Stimulated activated CD4-positive, alpha-beta T cell treated with anti-CD3 and anti-CD28 coated beads, Interleukin-12 subunit alpha, Interleukin-12 subunit beta, amount 100 ng/mL, for 24 hours (primary cell): ENCODE measurements around the gene SMPX.

Source experiments
- DNase-seq, 2 experiments: peaks; one replicate each; pipeline ENCODE4 v3.0.0-alpha.2; 2020; ENCODE audit warnings: low read depth in 2 of 2

SMPX gene

DNA sequence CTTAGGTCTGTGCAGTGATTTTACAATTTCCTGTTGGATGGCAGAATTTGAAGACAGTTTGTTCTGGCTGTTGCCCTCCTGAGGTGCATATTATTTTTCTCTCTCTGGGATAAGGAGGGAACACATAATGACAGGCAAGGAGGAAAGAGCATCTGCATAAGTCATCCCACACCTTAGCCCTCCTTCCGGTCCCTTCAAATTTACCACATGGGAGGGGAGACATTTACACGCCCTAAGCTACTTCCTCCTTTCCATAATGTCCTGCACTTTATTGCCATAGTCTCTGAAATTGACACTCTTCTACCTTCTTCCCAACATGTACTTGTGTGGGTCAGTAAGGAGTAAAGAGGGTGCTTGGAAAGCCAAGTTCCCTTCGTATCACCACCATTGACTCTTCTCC lies 13.9 kb downstream of the SMPX start:
- no peak for DNase-seq

- no peak for DNase-seq
Observed at GRCh38 chrX:21741869-21742701, 15.8 kb downstream of the SMPX start.

GRCh38 chrX:21741364-21741763 lies 16.6 kb downstream of the SMPX start:
- no peak for DNase-seq

DNA sequence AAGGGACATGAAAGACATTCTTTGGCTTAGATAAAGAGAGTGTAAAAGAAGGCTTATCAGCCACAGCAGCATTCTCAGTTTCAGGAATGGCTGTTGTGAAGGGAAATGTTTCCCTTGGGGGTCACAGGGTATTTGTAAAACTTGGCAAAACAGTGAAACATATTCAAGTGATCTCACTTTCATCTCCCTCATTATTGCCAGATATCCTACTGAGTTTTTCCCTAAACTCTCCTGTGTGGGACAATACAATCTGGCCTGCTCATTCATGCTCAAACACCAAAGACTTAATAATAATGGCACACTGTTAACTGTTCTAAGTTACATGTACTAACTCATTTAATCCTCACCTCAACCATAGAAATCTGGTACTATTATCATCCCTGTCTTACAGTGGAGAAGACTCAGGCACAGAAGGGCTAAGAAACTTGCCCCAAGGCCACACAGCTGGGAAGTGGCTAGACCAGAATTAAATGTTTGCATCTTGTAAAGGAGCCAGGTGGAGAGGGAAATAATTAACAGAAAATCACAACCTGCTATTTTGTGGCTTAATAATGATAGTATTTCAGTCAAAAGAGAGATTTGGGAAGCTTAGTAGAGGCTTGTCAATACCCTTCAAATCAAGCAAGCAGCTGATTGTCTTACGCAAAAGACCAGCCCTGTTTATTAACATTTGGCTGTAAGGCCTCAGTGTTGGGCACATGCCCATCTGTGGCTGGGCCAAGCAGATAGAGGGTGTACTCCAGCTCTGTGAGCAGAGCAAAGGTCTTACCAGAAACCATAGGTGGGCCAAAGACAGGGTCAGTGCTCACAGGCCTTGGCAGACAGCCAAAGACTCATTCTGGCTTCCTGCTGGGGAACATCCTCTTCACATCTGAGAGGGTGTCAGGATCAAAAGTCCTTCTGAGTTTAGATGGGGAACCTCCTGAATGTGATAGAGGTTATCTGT lies 17.3 kb downstream of the SMPX start:
- DNase-seq = no peak

DNA sequence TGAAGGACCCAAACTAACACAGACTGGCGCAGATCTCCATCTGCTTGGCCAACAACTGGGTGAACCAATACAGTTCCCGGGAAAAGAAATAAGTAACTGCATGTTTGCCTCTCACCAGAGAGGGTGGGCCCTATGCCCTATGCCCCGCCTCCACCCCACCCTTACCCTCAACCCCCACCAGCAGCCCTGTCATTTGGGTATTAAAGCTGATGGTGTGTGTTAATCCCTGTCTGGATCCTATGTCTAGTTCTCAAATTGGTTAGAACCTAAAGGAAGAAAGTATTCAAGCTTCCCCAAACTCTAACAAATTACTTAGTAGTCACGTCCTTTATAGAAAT lies 19.0 kb downstream of the SMPX start:
- no peak for DNase-seq

- no peak for DNase-seq
Observed at GRCh38 chrX:21738210-21738949, 19.5 kb downstream of the SMPX start.

- no peak for DNase-seq
Observed at GRCh38 chrX:21735768-21736127, 22.2 kb downstream of the SMPX start.

DNA sequence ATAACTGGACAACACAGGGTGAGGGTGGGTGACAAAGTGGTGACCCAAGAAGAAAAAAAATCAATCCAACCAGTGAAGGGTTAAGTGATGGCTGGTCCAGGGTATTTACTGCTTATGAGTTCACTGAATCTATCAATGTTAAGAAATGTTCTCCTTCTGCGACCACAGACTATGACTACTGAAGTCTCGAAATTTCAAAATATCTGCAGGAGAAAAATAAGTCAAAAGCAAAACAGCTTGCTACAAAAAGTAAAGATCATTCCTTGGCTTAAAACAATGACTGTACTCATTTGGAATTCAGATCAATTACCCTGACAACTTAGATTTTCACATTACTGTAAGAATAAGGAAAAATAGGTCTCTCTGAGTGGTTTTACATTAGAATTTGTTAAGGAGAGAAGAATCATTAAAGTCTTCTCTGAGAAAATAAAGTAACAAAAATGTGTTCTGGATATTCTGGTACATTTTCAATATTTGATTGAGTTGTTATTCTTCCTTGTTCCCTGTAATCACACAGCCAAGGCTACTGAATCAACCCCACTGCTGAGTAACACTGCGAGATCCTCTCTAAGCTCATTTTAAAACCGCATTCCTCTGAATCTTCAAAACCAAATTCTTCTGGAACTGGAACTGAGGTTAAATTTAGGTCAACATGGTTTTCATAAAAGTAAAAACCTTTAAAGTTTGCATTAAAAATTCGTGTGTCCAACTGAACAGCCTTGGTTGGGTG lies 22.7 kb downstream of the SMPX start:
- no peak for DNase-seq

DNA sequence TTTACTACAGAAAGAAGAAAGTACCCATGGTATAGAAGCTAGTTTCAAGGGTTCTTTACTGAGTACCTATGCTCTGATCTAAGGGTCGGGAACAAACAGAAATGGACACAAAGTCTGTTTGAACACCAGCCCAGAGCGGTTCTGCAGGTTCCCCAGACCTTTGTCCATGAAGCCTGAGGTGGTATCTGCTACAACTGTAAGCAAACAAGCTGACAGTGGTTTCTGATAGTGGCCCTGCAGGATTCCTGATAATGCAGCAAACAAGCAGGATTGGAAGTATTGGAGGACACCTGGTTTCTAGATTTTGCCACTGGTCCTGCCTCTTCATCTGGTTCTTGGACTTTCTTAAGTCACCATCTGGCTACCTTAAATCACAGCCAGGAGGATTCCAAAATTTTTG lies 23.7 kb downstream of the SMPX start:
- DNase-seq = no peak

DNA sequence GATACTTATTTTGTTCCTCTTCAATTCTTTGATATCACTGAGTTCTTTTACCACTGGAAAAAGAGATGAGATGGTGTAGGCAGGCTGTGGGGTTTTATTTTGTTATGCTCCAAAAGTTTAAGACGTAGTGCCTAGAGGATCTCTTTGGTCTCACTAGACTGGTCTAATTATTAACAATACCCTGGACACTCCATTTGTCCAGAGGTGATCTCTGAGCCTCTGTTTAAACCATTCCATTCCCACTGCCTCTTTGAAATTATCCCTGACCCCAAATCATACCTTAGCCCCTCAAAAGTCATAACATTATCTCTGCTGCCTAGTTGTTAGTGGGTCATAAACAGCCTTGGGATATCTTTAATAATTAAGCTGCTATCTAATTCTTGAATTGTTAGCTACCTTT lies 24.2 kb downstream of the SMPX start:
- DNase-seq = no peak

GRCh38 chrX:21730026-21730425 lies 27.9 kb downstream of the SMPX start:
- DNase-seq = no peak

GRCh38 chrX:21728276-21728968 lies 29.5 kb downstream of the SMPX start:
- no peak for DNase-seq

DNA sequence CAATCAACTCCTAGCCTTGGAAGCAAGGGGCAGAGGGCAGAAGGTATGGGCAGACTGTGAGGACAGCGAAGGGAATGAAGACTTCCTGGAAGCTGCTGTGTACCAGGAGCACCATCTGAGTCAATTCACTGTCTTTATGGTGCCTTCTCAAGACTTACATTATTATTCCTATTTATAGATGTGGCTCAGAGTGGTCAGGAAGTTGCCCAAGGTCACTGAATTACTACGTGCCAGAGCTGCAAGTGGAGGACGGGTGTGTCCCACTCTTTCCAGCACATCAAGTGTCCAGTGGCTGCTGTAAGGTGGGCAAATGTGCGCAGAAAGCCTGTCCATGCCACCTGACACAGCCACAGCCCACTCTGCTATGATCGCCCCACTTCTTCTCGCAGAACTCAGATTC lies 32.0 kb downstream of the SMPX start:
- no peak for DNase-seq

- no peak for DNase-seq
Observed at GRCh38 chrX:21725496-21725895, 32.4 kb downstream of the SMPX start.

DNA sequence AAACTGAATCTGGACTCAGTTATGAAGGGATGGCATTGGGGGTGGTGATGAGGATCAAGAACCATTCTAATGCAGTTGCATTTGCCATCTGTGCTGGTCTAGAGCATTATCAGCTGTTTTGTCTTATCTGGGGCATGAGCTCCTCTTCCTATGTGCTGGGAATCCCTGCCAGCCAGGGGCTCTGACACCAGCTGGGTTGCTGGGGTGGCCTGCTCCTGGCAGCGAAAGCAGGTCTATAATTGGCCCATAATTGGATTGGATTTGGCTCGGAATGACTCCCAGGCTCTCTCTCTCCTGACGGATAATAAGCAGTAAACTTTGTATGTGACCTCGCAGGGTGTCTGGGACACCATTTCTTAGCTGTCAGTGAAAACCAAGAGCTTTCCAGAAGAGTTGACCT lies 34.1 kb downstream of the SMPX start:
- DNase-seq = no peak

- DNase-seq = no peak
Observed at GRCh38 chrX:21723084-21723483, 34.8 kb downstream of the SMPX start.

DNA sequence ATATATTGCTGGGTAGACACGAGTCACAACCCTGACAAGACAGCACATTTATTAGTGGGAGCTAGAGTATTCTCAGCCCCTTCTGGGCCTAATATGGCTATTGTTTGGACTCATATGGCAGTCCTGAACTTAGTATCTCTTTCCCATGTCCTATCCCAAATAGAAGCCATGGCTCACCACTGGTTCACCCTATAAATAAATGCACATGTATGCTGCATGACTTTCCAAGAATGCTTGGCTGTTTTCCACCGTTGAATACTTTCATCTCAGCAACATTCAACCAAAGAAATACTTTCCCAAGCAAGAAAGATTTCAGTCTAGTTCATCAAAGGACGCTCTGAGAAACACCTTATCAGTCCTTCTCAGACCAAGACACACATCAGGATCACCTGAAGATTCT lies 36.7 kb downstream of the SMPX start:
- DNase-seq = no peak

- DNase-seq = no peak
Observed at GRCh38 chrX:21718575-21718974, 39.3 kb downstream of the SMPX start.

- DNase-seq = no peak
Observed at GRCh38 chrX:21717802-21718201, 40.1 kb downstream of the SMPX start.

GRCh38 chrX:21715825-21716224 lies 42.1 kb downstream of the SMPX start:
- DNase-seq = no peak

GRCh38 chrX:21715337-21715736 lies 42.6 kb downstream of the SMPX start:
- DNase-seq = no peak
